HG03039 (cell line): ENCODE data around the gene TEKT3.

Experiments used
- ATAC-seq: cut with Tn5 transposase; IDR thresholded peaks from one replicate; pipeline ENCODE4 v1.9.1; 2021; ENCODE audit warnings: mild to moderate bottlenecking, moderate library complexity; ENCODE audit not compliant: unreplicated experiment

The TEKT3 gene

DNA sequence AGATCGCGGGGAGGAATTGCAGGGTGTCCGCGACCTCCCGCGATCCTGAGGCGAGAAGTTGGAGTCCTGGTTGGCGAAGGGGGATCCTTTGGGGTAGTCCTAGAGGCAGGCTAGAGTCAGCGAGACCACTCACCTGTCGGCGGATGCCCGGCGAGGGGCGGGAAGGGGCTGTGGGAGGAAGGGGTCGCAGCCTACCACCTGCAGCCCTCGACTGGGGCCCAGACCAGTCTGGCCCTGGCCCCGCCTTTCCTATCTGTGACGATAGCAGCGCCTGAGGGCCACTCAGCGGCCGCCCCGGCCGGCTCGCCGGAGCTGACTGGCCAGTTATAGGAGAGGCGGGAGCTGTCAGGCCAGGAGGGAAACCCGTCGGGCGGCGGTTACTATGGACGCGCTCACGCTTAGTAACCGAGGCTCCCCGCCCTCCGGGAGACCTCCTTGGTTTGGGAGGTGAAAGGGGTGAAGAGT lies at the start of gene TEKT3:
TEKT3 (minus strand) TSS at position 213 of the 465 bp plus-strand sequence. CDS start 10,012 bp downstream, outside the sequence.
- ATAC-seq = no peak

DNA sequence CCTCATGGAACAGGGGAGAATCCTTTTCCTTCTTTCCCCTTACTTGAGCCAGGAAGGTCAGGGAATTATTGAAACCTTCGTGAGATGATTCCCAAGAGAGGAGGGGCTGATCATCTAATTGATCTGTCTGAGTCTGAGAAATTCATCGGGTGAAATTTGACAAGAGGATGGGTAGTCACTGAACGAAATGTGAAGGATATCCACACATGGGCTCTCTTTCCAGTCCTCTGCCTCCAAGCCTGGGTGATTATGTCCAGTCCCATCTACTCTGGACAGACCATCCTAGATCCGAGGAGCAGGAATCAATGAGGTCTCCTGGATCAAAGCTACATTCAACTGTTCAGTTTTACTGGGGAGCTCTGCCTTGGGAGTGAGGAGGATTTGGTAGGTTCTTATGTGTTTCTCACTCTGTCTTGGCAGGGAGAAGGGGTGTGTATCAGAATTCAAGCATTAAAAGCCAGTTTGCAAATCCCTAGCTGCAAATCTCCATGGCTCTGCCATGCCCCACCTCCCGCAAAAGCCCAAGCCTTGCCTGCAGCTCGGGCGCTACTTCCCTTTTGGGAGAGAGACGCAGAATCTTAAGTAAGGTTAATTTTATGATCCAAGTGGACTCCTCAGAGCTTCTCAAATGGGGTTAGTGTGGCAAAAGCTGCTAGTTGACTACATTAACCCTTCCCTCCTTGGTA lies 47.1 kb upstream of the TEKT3 start:
- ATAC-seq = no peak

DNA sequence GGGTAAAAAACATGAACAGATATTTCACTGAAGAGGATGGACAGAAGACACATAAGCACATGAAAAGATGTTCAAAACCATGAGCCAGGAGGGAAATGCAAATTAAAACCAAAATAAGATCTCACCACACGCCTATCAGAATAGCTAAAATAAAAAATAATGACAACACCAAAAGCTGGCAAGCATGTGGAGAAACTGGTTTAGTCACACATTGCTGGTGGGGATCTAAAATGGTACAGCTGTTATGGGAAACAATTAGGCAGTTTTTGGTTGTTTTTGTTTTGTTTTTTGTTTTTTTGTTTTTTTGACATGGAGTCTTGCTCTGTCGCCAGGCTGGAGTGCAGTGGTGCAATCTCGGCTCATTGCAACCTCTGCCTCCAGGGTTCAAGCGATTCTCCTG lies 44.7 kb upstream of the TEKT3 start:
- no peak for ATAC-seq

DNA sequence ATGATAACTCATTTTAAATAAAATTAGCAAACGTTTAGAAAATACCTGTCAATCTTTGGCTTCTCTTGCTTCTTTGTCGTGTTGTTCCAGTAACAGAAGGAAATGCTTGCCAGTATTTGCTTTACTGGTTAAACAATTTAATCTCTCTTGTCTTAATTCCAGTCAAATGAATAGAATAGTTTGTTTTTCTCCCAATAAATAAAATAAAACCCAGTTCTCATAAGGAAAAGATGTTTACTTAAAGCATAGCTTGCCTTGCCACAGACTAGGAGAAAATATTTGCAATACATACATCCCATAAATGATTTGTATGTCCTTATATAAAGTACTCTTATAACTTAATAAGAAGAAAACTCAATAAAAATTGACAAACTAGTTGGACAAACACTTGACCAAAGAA lies 43.9 kb upstream of the TEKT3 start:
- ATAC-seq = no peak

DNA sequence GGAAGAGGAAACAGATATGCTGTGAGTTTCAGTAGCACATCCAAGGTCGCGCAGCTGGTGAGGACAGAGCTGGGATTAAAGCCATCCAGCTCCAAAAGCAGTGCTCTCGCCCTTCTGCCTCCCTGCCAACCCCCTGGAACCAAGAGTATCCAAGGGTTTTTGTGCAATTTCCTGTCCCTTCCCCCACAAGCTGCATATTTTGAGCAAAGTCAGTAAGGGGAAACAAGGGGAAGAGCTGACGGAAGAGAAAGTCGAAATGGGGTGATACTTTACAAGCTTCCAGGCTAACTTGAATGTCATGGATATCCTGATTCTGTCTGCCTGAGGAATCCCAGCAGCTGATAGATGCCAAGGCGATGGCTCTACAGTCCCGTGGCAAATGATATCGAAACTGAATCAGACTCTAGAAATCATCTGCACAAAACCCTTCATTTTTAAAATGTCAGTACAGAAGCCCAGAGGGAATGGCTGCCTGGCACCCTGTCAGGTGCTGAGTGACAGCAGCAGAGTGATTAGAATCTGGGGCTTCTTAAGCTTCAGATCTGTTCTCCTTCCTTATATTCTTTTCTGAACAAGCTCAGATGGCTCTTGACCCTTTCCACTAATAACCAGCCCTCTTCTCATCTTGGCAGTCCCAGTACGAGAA lies 42.9 kb upstream of the TEKT3 start:
- no peak for ATAC-seq

DNA sequence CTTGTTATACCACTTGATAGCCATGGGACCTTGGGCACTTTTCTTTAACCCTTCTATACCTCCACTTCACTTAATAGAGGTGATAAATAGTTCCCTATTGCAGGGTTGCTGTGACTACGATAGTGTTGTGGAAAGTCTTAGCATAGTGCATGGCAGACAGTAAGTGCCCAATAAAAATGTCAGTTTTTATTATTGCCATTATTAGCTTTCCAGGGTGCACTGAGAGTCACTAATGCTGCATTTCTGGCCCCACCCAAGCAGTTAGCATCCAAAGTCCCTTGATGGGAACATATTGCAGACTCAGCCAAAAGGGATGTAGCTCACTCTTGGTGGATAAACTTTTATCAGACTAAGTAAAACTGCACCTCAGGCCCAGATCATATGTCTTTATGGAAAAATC lies 41.5 kb upstream of the TEKT3 start:
- no peak for ATAC-seq

- ATAC-seq = no peak
These were observed 40.3 kb upstream of the TEKT3 start for GRCh38 chr17:15381707-15382106.

- no peak for ATAC-seq
These were observed 39.0 kb upstream of the TEKT3 start for GRCh38 chr17:15380446-15380845.

GRCh38 chr17:15379659-15380058 lies 38.3 kb upstream of the TEKT3 start:
- ATAC-seq = no peak

- no peak for ATAC-seq
These were observed 36.8 kb upstream of the TEKT3 start for GRCh38 chr17:15378243-15378642.

DNA sequence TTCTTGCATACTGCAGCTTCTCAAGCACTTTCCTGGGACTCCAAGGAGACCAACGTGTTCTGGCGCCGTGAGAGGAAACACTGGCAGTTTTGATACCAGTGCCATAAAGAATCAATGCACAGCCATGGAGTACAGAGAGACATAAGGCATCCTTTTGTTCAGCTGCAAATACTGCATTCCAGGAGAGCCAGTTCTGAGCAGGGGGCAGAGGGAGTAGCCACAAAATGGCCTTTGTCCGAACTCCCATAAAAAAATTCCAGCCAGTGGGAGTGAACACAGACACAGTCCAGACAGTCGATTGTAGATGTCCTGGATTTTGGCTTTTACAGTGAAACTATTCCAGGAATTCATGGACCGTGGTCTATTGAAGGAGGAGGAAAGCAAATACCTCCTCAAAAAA lies 36.2 kb upstream of the TEKT3 start:
- no peak for ATAC-seq

- ATAC-seq = no peak
These were observed 35.8 kb upstream of the TEKT3 start for GRCh38 chr17:15377200-15377599.

- ATAC-seq = no peak
These were observed 30.2 kb upstream of the TEKT3 start for GRCh38 chr17:15371376-15372130.

GRCh38 chr17:15368600-15368999 lies 27.2 kb upstream of the TEKT3 start:
- no peak for ATAC-seq

GRCh38 chr17:15366026-15366425 lies 24.6 kb upstream of the TEKT3 start:
- ATAC-seq = no peak

- ATAC-seq = no peak
These were observed 23.2 kb upstream of the TEKT3 start for GRCh38 chr17:15364615-15365014.

DNA sequence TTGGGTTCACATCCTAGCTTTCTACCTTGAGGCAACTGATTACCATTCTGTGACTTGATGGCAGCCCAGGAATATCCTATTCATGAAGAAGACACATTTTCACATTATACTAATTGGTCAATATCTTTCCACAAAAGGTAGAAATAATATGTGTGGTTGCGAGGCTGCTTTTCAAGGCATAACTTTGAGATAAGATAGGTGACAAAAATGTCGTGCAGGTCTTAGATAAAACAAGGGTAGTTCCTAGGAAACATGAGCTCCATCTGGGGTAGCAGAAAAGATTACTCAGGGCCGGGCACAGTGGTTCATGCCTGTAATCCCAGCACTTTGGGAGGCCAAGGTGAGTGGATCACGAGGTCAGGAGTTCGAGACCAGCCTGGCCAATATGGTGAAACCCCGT lies 22.3 kb upstream of the TEKT3 start:
- no peak for ATAC-seq

DNA sequence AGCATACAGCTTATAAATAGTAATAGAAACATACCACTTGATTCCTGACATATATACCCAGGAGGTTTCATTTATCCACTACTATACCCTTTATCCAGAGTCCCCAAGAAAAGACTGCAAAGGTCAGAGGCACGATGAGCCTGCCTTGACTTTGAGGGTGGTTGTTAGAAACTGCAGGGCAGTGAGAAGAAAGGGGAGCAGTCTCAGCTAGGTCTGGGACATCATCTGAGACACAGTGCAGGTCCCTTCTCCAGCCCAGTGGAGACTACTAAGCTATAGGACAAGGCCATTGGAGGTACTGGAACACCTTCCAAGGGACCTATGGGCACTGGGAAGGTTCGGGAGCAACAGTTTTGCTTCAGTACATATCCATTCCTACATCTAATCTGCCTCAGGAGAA lies 20.2 kb upstream of the TEKT3 start:
- ATAC-seq = no peak

GRCh38 chr17:15361151-15361550 lies 19.8 kb upstream of the TEKT3 start:
- no peak for ATAC-seq

DNA sequence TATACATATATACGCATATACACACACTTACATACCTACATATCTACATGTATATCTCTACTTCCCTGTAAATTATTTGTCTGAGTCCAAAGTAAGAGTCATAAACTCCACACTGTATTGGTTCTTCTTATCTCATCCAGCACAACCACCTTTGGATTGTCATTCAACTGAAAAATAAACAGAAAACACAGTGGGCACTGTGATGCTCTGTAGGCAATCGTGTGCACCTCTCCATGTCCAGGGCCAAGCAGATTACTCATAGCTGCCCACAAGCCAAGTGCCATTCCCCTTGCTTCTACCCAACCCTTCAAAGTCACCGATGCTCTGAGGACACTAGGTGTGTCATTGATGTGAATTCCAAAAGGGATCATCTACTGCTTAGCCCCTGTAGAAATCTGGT lies 12.9 kb upstream of the TEKT3 start:
- ATAC-seq = no peak

DNA sequence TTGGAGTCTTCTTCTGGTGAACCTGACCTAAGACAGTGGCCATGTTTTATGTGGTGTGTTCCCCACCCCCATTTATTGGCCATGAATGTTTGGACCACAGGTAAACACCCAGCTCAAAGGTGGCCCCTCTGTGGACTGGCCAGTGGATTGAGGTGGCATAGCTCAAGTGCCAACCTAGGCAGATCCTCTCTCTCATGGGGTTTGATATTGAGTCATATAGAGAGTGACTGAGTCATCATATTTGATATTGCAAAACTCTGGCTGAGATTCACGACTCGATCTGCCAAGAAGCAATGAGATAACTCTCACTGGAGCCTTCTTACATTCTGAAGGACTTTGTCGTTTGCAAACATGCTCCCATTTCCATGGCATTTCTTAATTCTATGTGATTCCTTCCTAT lies 10.5 kb upstream of the TEKT3 start:
- no peak for ATAC-seq

GRCh38 chr17:15351478-15351840 lies 10.1 kb upstream of the TEKT3 start:
- no peak for ATAC-seq
